ENCODE results near the gene NAA50. TPM values are rescaled to one million over a fixed set of nuclear protein-coding genes. Genes with fewer than 3 reads are reported as not detected.

Gene NAA50
- total RNA-seq = 100 to 1,000 TPM in 1 of 7 donors, 10 to 100 TPM in 6; 61.9 to 100 (median 79.4) TPM
- 10 to 100 TPM; 24.4 to 37.7 (median 33.9) TPM for polyA plus RNA-seq
- long read RNA-seq, donor 1, full-length matches to known transcripts = 12 of 50 reads
- long read RNA-seq, donor 1, partial matches to known transcripts = 29 of 50 reads
- long read RNA-seq, donor 1, other reads (novel, unspliced or antisense) = 9 of 50 reads
- long read RNA-seq, donor 2, full-length matches to known transcripts = 19 of 19 reads
- long read RNA-seq, donor 2, partial matches to known transcripts = 0 of 19 reads
- long read RNA-seq, donor 2, other reads (novel, unspliced or antisense) = 0 of 19 reads

GRCh38 chr3:113745756-113746547 is at the start of gene NAA50:
Gene NAA50, minus strand, starts transcription at chr3:113746249. Its CDS starts 300 bp downstream, at chr3:113745949.
- Histone ChIP-seq H3K4me1 (peaks cover 39 to 81% (median 73%) of the 10 kb centered on the region in 6 donors), H3K27me3 (replicated peaks in 1 of 7) (no peaks in the 10 kb centered on the region), H3K4me3 (peak within 1 kb of the TSS; percentile 63 to 89 (median 77)), H3K36me3 (no peaks in the 10 kb centered on the region), H3K27ac (peak within 1 kb of the TSS; percentile 93 to 99 (median 98)), H3K9me3 (no peaks in the 10 kb centered on the region)
- DNase-seq = peak; percentile 97
- TF ChIP-seq CTCF (IDR thresholded peaks at IDR 0.05 in 8 of 11, conservative IDR thresholded peaks at IDR 0.05 in 3 of 11) (peak in 2 of 11 experiments; percentile 3 to 30), POLR2A (IDR thresholded peaks at IDR 0.05) (peak in 1 of 3 donors; percentile 77), POLR2AphosphoS5 (IDR thresholded peaks at IDR 0.05) (peak; percentile 86 to 94 (median 93))
- WGBS, 5 donors = 0 to 1% (median 1%) methylated on average over 54 to 72 of the region's 72 CpGs
- intact Hi-C loops (cut with DNase I; ENCODE audit: low total_unique reads) = loop anchor here (10.0 kb wide), 1 partner anchor 89 kb away; the partner anchor contains the start of gene GRAMD1C

GRCh38 chr3:113795693-113796092 is 49.6 kb upstream of the NAA50 start:
- Histone ChIP-seq H3K9me3 (no peaks in the 10 kb centered on the region), H3K4me3 (no peak overlapping the region), H3K27me3 (replicated peaks in 1 of 7) (no peaks in the 10 kb centered on the region), H3K4me1 (no peaks in the 10 kb centered on the region), H3K36me3 (peaks cover 0 to 100% (median 69%) of the 10 kb centered on the region in 6 donors), H3K27ac (no peak overlapping the region)
- no peak for DNase-seq
- TF ChIP-seq POLR2AphosphoS5 (IDR thresholded peaks at IDR 0.05) (no peak), POLR2A (IDR thresholded peaks at IDR 0.05) (no peak), CTCF (IDR thresholded peaks at IDR 0.05 in 8 of 11, conservative IDR thresholded peaks at IDR 0.05 in 3 of 11) (no peak)
- intact Hi-C loops (cut with DNase I; ENCODE audit: low total_unique reads) = no loop called here
- 93 to 96% (median 94%) methylated on average over 4 of the region's 4 CpGs for WGBS, 5 donors

- TF ChIP-seq POLR2A (IDR thresholded peaks at IDR 0.05) (no peak), CTCF (IDR thresholded peaks at IDR 0.05 in 8 of 11, conservative IDR thresholded peaks at IDR 0.05 in 3 of 11) (no peak), POLR2AphosphoS5 (IDR thresholded peaks at IDR 0.05) (no peak)
- H3K27me3 ChIP-seq (replicated peaks in 1 of 7) = no peaks in the 10 kb centered on the region
- DNase-seq = no peak
- intact Hi-C loops (cut with DNase I; ENCODE audit: low total_unique reads) = no loop called here
- H3K4me1 ChIP-seq = no peaks in the 10 kb centered on the region
- H3K27ac ChIP-seq = no peak overlapping the region
- no peaks in the 10 kb centered on the region for H3K9me3 ChIP-seq
- WGBS, 5 donors = 60 to 74% (median 71%) methylated on average over 4 of the region's 4 CpGs
- H3K36me3 ChIP-seq = peaks cover 0 to 100% (median 72%) of the 10 kb centered on the region in 6 donors
- H3K4me3 ChIP-seq = no peak overlapping the region
Observed at GRCh38 chr3:113794526-113794925, 48.5 kb upstream of the NAA50 start.

DNA sequence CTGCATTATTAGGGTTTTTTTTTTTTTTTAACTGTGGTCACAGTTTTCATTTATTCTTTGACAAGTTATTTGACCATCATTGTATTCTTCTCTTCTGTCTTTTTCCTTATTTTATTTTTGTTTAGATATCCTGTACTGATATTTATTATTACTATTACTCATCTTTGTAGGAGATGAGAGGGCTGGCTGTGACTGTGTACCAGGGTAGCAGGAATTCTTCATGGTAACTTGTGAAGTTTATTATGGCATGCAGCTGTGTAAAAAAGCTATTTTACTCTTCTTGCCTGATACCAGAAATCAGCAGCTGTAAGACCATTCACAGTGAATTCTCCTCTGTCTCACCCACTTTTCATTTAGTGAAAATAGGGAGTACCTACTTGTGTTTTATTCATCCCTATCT is 45.3 kb upstream of the NAA50 start:
- no peak for TF ChIP-seq POLR2AphosphoS5 (IDR thresholded peaks at IDR 0.05)
- TF ChIP-seq POLR2A (IDR thresholded peaks at IDR 0.05) = no peak
- no peak for TF ChIP-seq CTCF (IDR thresholded peaks at IDR 0.05 in 8 of 11, conservative IDR thresholded peaks at IDR 0.05 in 3 of 11)
- Histone ChIP-seq H3K36me3 (peaks cover 0 to 100% (median 72%) of the 10 kb centered on the region in 6 donors), H3K27ac (no peak overlapping the region), H3K4me3 (no peak overlapping the region), H3K27me3 (replicated peaks in 1 of 7) (no peaks in the 10 kb centered on the region), H3K9me3 (no peaks in the 10 kb centered on the region), H3K4me1 (peaks cover 0 to 8% (median 3%) of the 10 kb centered on the region in 6 donors)
- DNase-seq = no peak
- intact Hi-C loops (cut with DNase I; ENCODE audit: low total_unique reads) = no loop called here
